Neural cell (in vitro differentiated cells): ENCODE measurements around the gene MYO18A. TPM values are rescaled to one million over a fixed set of nuclear protein-coding genes. Genes with fewer than 3 reads are reported as not detected.

Source experiments
- H2AFZ ChIP-seq: fragments of 200-600, 300-800 bp; sonication (generic), shearing (Covaris generic); 2 replicates; pipeline ENCODE4 v1.6.0; 2014; ENCODE audit warnings: low read depth, mild to moderate bottlenecking, antibody characterized with exemption, low read length, moderate library complexity
- H3F3A ChIP-seq: fragments of 200-600 bp; shearing (Covaris generic); 2 replicates; pipeline ENCODE4 v1.6.1; 2016; ENCODE audit warnings: mild to moderate bottlenecking, moderate library complexity, mixed read lengths, antibody characterized with exemption, low read length; ENCODE audit not compliant: insufficient read depth, poor library complexity, severe bottlenecking
- H3K27ac ChIP-seq: fragments of 200-600, 300-800 bp; sonication (generic), shearing (Covaris generic); 2 replicates; pipeline ENCODE4 v1.5.1; 2014; ENCODE audit warnings: mild to moderate bottlenecking, low read length, moderate library complexity
- H3K27me3 ChIP-seq: fragments of 300-800, 200-600 bp; sonication (generic), shearing (Covaris generic); 2 replicates; pipeline ENCODE4 v1.6.0; 2014; ENCODE audit warnings: mild to moderate bottlenecking, low read depth, low read length, moderate library complexity; ENCODE audit not compliant: insufficient read depth
- H3K36me3 ChIP-seq: fragments of 300-800, 200-600 bp; sonication (generic), shearing (Covaris generic); 2 replicates; pipeline ENCODE4 v1.5.1; 2014; ENCODE audit warnings: mild to moderate bottlenecking, antibody characterized with exemption, low read length, moderate library complexity; ENCODE audit not compliant: insufficient read depth
- H3K4me2 ChIP-seq: fragments of 300-800, 200-600 bp; sonication (generic), shearing (Covaris generic); 2 replicates; pipeline ENCODE4 v1.6.0; 2014; ENCODE audit warnings: mild to moderate bottlenecking, low read length
- H3K4me3 ChIP-seq: fragments of 300-800, 200-600 bp; sonication (generic), shearing (Covaris generic); 2 replicates; pipeline ENCODE4 v1.5.1; 2014; ENCODE audit warnings: mild to moderate bottlenecking, low read length, moderate library complexity
- H3K79me2 ChIP-seq: fragments of 200-600 bp; shearing (Covaris generic); replicated peaks from 2 replicates; pipeline ENCODE4 v1.6.0; 2014; ENCODE audit warnings: mild to moderate bottlenecking, low read length, moderate library complexity; ENCODE audit not compliant: insufficient read depth
- H3K9ac ChIP-seq: fragments of 300-800, 200-600 bp; sonication (generic), shearing (Covaris generic); 2 replicates; pipeline ENCODE4 v1.6.1; 2016; ENCODE audit warnings: mild to moderate bottlenecking, low read length, mixed read lengths
- H3K9me2 ChIP-seq: fragments of 200-600 bp; shearing (Covaris generic); 2 replicates; pipeline ENCODE4 v1.6.1; 2016; ENCODE audit warnings: mild to moderate bottlenecking, low read length, mixed read lengths; ENCODE audit not compliant: insufficient read depth
- H3K9me3 ChIP-seq: fragments of 200-600, 300-800 bp; sonication (generic), shearing (Covaris generic); 2 replicates; pipeline ENCODE4 v1.6.1; 2016; ENCODE audit warnings: mild to moderate bottlenecking, mixed run types, low read length, moderate library complexity, mixed read lengths
- H4K20me1 ChIP-seq: fragments of 200-600 bp; shearing (Covaris generic); 2 replicates; pipeline ENCODE4 v1.6.1; 2016; ENCODE audit warnings: mild to moderate bottlenecking, mixed run types; ENCODE audit not compliant: insufficient read depth
- EP300 ChIP-seq: fragments of 450-650 bp; conservative IDR thresholded peaks from 2 replicates; pipeline ENCODE4 v1.6.1; 2014; ENCODE audit warnings: antibody characterized with exemption, mild to moderate bottlenecking, moderate library complexity; ENCODE audit not compliant: poor library complexity, severe bottlenecking
- MXI1 ChIP-seq: fragments of 450-650 bp; conservative IDR thresholded peaks from 2 replicates; pipeline ENCODE4 v1.6.1; 2014; ENCODE audit warnings: antibody characterized with exemption, mild to moderate bottlenecking; ENCODE audit not compliant: poor library complexity, severe bottlenecking
- RAD21 ChIP-seq: fragments of 450-650 bp; conservative IDR thresholded peaks from 2 replicates; pipeline ENCODE4 v1.6.1; 2014; ENCODE audit warnings: antibody characterized with exemption, mild to moderate bottlenecking, moderate library complexity
- polyA plus RNA-seq: library from polyadenylated mRNA; depleted of rRNA; stranded (reverse); fragments of >200 nt; gene quantifications from 2 replicates; pipeline ENCODE4 v1.2.3, GENCODE V29; 2014
- TF ChIP-seq, protein P1 (sequence below): IDR thresholded peaks from 2 replicates; pipeline ENCODE4 v1.6.1; 2012; ENCODE audit warnings: borderline replicate concordance

MYO18A gene
- polyA plus RNA-seq, 1 donor from 2014 or later, result 21.6 TPM

DNA sequence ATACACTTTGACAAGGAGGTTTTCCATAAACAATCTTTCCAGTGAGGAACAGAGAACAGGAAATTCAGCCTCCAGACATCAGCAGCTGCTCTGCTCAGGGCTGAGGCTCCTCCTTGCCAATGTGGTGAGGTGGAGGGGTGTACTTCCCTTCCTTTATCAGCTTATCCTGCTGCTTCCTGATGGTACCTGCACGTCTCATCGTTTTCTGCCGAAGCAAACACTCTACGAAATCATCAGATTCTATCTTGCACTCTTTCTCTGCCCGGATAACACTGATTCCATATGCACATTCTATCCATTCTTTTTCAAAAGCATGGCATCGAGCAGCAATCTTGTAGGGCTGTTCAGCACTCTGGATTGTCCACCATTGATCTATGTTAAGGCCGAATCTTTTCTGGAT, 159.0 kb downstream of the MYO18A start:
- H3K79me2 ChIP-seq, result no peaks in the 10 kb centered on the region

More for the DNA sequence above, 159.0 kb downstream of the MYO18A start:
- Histone ChIP-seq H3K4me3 (no peak overlapping the region), H3K4me2 (no peak overlapping the region), H3K36me3 (no peaks in the 10 kb centered on the region), H4K20me1 (no peaks in the 10 kb centered on the region), H3K9me2 (no peaks in the 10 kb centered on the region), H3K9ac (no peak overlapping the region), H2AFZ (no peak overlapping the region), H3K27ac (no peak overlapping the region), H3F3A (no peaks in the 10 kb centered on the region), H3K27me3 (no peaks in the 10 kb centered on the region), H3K9me3 (no peaks in the 10 kb centered on the region)
- TF ChIP-seq, protein P1, sequence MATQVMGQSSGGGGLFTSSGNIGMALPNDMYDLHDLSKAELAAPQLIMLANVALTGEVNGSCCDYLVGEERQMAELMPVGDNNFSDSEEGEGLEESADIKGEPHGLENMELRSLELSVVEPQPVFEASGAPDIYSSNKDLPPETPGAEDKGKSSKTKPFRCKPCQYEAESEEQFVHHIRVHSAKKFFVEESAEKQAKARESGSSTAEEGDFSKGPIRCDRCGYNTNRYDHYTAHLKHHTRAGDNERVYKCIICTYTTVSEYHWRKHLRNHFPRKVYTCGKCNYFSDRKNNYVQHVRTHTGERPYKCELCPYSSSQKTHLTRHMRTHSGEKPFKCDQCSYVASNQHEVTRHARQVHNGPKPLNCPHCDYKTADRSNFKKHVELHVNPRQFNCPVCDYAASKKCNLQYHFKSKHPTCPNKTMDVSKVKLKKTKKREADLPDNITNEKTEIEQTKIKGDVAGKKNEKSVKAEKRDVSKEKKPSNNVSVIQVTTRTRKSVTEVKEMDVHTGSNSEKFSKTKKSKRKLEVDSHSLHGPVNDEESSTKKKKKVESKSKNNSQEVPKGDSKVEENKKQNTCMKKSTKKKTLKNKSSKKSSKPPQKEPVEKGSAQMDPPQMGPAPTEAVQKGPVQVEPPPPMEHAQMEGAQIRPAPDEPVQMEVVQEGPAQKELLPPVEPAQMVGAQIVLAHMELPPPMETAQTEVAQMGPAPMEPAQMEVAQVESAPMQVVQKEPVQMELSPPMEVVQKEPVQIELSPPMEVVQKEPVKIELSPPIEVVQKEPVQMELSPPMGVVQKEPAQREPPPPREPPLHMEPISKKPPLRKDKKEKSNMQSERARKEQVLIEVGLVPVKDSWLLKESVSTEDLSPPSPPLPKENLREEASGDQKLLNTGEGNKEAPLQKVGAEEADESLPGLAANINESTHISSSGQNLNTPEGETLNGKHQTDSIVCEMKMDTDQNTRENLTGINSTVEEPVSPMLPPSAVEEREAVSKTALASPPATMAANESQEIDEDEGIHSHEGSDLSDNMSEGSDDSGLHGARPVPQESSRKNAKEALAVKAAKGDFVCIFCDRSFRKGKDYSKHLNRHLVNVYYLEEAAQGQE, result no peak
- TF ChIP-seq MXI1 (no peak), RAD21 (no peak), EP300 (no peak)

Other genes starting within 250 kb of the MYO18A start
- 10.4 and 12.9 TPM in 2 replicates for gene PHF12, start 228.9 kb downstream of the MYO18A start, polyA plus RNA-seq
- 15.1 and 17.4 TPM in 2 replicates for gene SEZ6, start 174.4 kb downstream of the MYO18A start, polyA plus RNA-seq
- 4.4 and 5.2 TPM in 2 replicates for gene PIPOX, start 137.3 kb downstream of the MYO18A start, polyA plus RNA-seq
- not detected in 2 replicates for gene CRYBA1, start 66.5 kb upstream of the MYO18A start, polyA plus RNA-seq
- gene NUFIP2, start 113.8 kb upstream of the MYO18A start, polyA plus RNA-seq, result 20.9 and 22.4 TPM in 2 replicates
- gene TAOK1, start 210.0 kb upstream of the MYO18A start, polyA plus RNA-seq, result 47.5 and 53.2 TPM in 2 replicates